Measurements from ENCODE around the gene AZIN2. TPM values are rescaled to one million over a fixed set of nuclear protein-coding genes. Genes with fewer than 3 reads are reported as not detected.

AZIN2 gene
- total and polyA plus RNA-seq, 9 of the 15 experiments (the other 6 are each of a cell fraction or from before 2014, with no cell fraction given), result 0.06 to 0.91 (median 0.42) TPM; not detected in 2

GRCh38 chr1:33097137-33097611 lies 16.2 kb downstream of the AZIN2 start (continued):
- TF ChIP-seq ZNF639 (CRISPR knock-in tag; conservative IDR thresholded peaks at IDR 0.05 in 1 of 2, IDR thresholded peaks at IDR 0.05 in 1 of 2), result no peak
- TF ChIP-seq TOE1 (IDR thresholded peaks at IDR 0.05; ENCODE audit: borderline replicate concordance), result 0 out of 2 replicates have a peak, but pooled peaks have one; percentile 26
- TF ChIP-seq TOE1 (CRISPR knock-in tag; IDR thresholded peaks at IDR 0.05; ENCODE audit: borderline replicate concordance, low read depth), result no peak
- TF ChIP-seq REST (IDR thresholded peaks at IDR 0.05; ENCODE audit: borderline replicate concordance), result 0 out of 2 replicates have a peak, but pooled peaks have one; percentile 5
- TF ChIP-seq REST (CRISPR knock-in tag; IDR thresholded peaks at IDR 0.05; ENCODE audit: low read depth), result no peak
- peak; percentile 77 for TF ChIP-seq MEIS2 (IDR thresholded peaks at IDR 0.05; ENCODE audit: partially characterized antibody)
- TF ChIP-seq KAT7 (CRISPR knock-in tag; IDR thresholded peaks at IDR 0.05; ENCODE audit: borderline replicate concordance), result no peak
- TF ChIP-seq RUNX1 (IDR thresholded peaks at IDR 0.05; ENCODE audit: low read depth), result no peak
- peak; percentile 35; the same call in 1 of the 2 replicates for TF ChIP-seq VEZF1 (CRISPR knock-in tag; IDR thresholded peaks at IDR 0.05)
- peak; percentile 28; the same call in 1 of the 2 replicates for TF ChIP-seq SMARCA5 (IDR thresholded peaks at IDR 0.05)
- TF ChIP-seq RBM25 (IDR thresholded peaks at IDR 0.05; ENCODE audit: low read depth, low read length, severe bottlenecking), result peak; percentile 94
- peak; percentile 97 for TF ChIP-seq C11orf30 (IDR thresholded peaks at IDR 0.05; ENCODE audit: low read depth)
- peak; percentile 53; the same call in 1 of the 2 replicates for TF ChIP-seq HDAC2 (IDR thresholded peaks at IDR 0.05)
- TF ChIP-seq BCOR (IDR thresholded peaks at IDR 0.05), result peak; percentile 88
- TF ChIP-seq MAFF (IDR thresholded peaks at IDR 0.05; ENCODE audit: low read length), result peak; percentile 94
- peak; percentile 84 for TF ChIP-seq ATF3 (IDR thresholded peaks at IDR 0.05)
- TF ChIP-seq ATF3 (CRISPR knock-in tag; conservative IDR thresholded peaks at IDR 0.05), result no peak

Measured in K562 (cell line).